GM19193 (cell line): ENCODE data around the gene MYO15B.

ENCODE experiments used
- POLR2A ChIP-seq: IDR thresholded peaks from 4 replicates; pipeline ENCODE4 v1.6.1; 2011; ENCODE audit not compliant: insufficient read depth, insufficient read length; ENCODE audit errors: extremely low read depth

Gene MYO15B

GRCh38 chr17:75553295-75554110 lies 34.1 kb upstream of the MYO15B start:
- no peak for TF ChIP-seq POLR2A

GRCh38 chr17:75555679-75556153 lies 31.9 kb upstream of the MYO15B start:
- no peak for TF ChIP-seq POLR2A

- TF ChIP-seq POLR2A, result no peak
These were observed 30.3 kb upstream of the MYO15B start for GRCh38 chr17:75557075-75557851.

GRCh38 chr17:75557852-75558665 lies 29.5 kb upstream of the MYO15B start:
- TF ChIP-seq POLR2A, result no peak

- TF ChIP-seq POLR2A, result no peak
These were observed 28.7 kb upstream of the MYO15B start for GRCh38 chr17:75558666-75559530.

- no peak for TF ChIP-seq POLR2A
These were observed 27.6 kb upstream of the MYO15B start for GRCh38 chr17:75559958-75560533.

GRCh38 chr17:75561927-75562603 lies 25.5 kb upstream of the MYO15B start:
- TF ChIP-seq POLR2A, result no peak

- no peak for TF ChIP-seq POLR2A
These were observed 24.4 kb upstream of the MYO15B start for GRCh38 chr17:75563063-75563758.

- no peak for TF ChIP-seq POLR2A
These were observed 23.4 kb upstream of the MYO15B start for GRCh38 chr17:75564195-75564594.

- no peak for TF ChIP-seq POLR2A
These were observed 22.5 kb upstream of the MYO15B start for GRCh38 chr17:75565066-75565465.

- TF ChIP-seq POLR2A, result no peak
These were observed 22.0 kb upstream of the MYO15B start for GRCh38 chr17:75565618-75566017.

- TF ChIP-seq POLR2A, result no peak
These were observed 21.2 kb upstream of the MYO15B start for GRCh38 chr17:75566416-75566815.

- no peak for TF ChIP-seq POLR2A
These were observed 20.8 kb upstream of the MYO15B start for GRCh38 chr17:75566834-75567233.
